GM18951 (cell line): ENCODE measurements around the gene GOLGA8B.
"Not testable (repeated sequence)": the region's sequence is repeated elsewhere in the genome, so short reads cannot be mapped to it uniquely, and the experiment has no call there.

Source experiments
- POLR2A ChIP-seq: IDR thresholded peaks from 4 replicates; pipeline ENCODE4 v1.6.1; 2011; ENCODE audit warnings: mild to moderate bottlenecking; ENCODE audit not compliant: insufficient read length, insufficient read depth; ENCODE audit errors: extremely low read depth
- in situ Hi-C: fragments of 300-500 bp; cut with MboI; formaldehyde crosslinking; loops from one replicate; pipeline ENCODE4 v1.12.0; 2022; ENCODE audit warnings: low sequenced_read_pairs, mixed read lengths, inconsistent platforms; ENCODE audit not compliant: unreplicated experiment

Gene GOLGA8B, protein sequence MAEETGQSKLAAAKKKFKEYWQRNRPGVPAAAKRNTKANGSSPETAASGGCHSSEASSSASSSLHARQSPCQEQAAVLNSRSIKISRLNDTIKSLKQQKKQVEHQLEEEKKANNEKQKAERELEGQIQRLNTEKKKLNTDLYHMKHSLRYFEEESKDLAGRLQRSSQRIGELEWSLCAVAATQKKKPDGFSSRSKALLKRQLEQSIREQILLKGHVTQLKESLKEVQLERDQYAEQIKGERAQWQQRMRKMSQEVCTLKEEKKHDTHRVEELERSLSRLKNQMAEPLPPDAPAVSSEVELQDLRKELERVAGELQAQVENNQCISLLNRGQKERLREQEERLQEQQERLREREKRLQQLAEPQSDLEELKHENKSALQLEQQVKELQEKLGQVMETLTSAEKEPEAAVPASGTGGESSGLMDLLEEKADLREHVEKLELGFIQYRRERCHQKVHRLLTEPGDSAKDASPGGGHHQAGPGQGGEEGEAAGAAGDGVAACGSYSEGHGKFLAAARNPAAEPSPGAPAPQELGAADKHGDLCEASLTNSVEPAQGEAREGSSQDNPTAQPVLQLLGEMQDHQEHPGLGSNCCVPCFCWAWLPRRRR

DNA sequence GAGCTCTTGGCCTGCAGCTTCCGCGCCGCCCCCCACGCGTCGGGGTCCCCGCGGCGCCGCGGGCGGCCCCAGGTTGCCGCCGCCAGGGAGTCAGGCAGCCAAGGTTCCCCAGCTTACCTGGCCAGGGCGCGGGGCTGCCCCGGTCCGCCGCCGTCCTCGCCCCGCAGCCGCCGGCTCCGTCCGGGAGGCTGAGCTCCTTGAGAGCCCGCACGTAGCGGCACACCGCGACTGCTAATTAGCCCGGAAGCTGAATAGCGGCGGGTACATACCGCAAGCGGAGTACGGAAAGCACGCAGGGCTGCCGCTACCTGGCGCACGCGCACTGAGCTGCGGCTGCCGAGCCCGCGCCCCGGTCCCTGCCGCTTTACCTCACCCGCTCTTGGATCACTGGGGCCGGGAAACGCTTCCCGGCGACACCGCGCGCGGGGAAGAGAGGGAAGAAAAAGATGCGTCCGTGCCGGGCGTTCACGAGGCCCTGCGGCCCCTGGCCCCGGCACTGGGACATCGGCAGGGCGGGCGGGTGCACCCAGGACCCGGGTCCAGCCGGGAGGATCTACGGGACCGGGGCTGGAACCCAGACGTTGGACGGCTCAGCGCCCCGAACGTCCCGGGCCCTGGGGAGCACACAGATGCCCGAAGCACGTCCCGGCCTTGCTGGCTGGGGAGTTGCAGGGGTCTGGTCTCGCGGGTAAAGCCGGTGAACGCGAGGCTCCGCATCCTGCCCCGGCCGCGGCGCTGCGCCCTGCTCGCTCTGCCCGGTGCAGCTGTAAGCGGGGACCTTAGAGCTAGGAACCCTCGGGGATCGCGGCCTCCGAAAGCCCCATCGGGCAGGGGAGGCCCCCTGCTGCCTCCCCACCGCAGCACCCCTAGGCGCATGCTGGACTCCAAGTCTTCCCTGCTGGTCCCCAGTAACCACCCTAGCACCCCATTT, at the start of gene GOLGA8B:
TSS of gene GOLGA8B (minus strand) at position 253 of the 931 bp plus-strand sequence. CDS start 47,739 bp downstream, outside the sequence.
- in situ Hi-C loops = loop anchor here (25.0 kb wide), 1 partner anchor 346 kb away; the partner anchor contains the start of gene EMC4
- peak; percentile 62 for TF ChIP-seq POLR2A

DNA sequence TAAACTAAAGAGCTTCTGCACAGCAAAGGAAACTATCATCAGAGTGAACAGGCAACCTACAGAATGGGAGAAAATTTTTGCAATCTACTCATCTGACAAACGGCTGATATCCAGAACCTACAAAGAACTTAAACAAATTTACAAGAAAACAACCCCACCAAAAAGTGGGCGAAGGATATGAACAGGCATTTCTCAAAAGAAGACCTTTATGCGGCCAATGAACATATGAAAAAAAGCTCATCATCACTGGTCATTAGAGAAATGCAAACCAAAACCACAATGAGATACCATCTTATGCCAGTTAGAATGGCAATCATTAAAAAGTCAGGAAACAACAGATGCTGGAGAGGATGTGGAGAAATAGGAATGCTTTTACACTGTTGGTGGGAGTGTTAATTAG, 49.7 kb upstream of the GOLGA8B start:
- in situ Hi-C loops = not testable (repeated sequence)

DNA sequence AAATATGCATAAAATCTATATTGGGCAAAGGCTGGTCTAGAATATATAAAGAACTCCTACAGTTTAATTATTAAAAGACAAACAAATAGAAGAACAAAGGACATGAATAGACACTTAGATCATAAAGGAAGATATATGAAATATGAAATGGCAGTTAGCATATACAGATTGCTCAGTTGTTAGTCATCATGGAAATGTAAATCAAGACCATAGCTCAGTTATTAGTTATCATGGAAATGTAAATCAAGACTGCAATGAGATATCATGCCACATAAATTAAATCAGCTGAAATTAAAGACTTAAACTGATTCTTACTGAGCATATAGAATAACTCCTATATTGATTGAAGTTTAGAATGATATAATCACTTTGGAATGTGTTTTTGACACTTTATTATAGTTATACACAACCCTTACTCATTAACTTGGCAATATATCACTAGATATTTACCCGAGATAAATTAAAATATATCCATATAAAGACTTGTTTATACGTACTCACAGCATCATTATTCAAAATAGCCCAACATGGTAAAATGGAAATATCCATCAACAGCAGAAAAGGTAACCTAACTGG, 45.2 kb upstream of the GOLGA8B start:
- in situ Hi-C loops = no loop called here
- no peak for TF ChIP-seq POLR2A

DNA sequence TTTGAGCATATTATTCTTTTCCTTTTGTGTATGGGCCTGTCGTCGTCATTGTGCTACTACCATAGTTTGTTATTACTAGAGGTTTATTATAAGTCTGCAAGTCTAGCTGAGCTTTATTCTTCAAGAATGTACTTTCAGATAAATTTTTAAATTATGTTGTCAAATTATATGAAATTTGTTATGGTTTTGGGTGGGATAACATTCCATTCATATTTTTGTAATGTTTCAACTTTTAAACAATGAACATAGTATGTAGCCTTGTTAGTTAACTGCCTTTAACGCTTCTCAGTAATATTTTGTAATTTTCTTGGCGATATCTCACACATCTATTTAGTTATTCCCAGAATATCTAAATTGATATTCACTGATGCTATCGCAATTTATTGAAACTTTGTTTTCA, 41.6 kb upstream of the GOLGA8B start:
- TF ChIP-seq POLR2A = no peak
- in situ Hi-C loops = no loop called here

DNA sequence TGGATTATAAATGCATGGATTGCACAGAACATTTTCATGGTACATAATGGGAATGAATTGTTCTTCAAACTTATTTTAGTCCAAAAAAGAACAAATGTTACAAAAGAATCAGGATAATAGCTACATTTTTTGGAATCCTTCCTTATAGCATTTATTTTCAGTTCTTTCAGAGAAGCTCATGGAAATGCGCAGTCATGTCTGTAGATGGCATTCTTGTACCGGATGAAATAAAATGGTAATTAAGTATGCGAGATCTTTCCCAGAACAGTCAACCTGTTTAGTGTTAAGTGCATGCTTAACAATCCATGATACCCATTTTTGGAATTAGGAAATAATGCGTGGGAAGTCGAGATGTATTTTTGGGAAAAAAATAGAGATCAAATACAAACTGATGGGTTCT, 38.2 kb upstream of the GOLGA8B start:
- no peak for TF ChIP-seq POLR2A
- in situ Hi-C loops = loop anchor here (25.0 kb wide), 1 partner anchor 291 kb away; no protein-coding TSS in a partner anchor

DNA sequence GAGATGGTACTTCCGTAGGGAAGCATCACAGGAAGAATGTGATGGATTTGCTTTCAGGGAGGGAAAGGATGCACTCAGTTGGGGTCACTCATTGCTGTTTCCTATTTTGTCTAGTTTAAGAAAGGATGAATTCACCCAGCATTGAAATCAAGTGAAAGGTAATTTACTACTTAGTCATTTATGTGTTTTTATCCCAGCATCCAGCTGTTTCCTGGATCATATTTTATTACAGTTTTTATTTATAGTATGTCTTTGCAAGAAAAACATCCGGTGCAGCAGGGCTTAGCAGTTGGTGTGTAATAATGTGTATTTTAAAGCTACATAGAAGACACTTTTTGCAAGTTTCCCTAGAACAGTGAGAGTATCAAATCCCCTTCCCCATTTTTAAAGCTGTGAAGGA, 37.4 kb upstream of the GOLGA8B start:
- in situ Hi-C loops = loop anchor here (25.0 kb wide), 1 partner anchor 291 kb away; no protein-coding TSS in a partner anchor
- no peak for TF ChIP-seq POLR2A

DNA sequence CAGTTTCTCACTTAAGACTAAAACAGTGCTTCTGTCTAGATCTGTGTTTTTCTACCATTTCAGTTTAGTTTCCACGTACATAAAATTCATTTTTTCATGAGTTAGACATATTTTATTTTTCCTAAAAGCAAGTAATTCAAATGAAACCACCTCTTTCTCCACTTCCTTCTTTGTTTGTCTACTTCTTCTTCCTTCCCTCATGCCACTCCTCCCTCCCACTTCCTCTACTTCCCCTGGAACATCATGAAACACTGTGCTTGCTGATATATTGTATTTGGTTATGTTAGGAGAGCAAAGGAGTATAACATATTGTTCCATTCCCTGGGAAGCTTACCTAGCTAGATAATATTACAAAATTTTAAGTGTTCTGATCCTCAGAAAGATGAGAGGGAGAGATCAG, 36.7 kb upstream of the GOLGA8B start:
- TF ChIP-seq POLR2A = no peak
- in situ Hi-C loops = loop anchor here (25.0 kb wide), 1 partner anchor 292 kb away; no protein-coding TSS in a partner anchor

DNA sequence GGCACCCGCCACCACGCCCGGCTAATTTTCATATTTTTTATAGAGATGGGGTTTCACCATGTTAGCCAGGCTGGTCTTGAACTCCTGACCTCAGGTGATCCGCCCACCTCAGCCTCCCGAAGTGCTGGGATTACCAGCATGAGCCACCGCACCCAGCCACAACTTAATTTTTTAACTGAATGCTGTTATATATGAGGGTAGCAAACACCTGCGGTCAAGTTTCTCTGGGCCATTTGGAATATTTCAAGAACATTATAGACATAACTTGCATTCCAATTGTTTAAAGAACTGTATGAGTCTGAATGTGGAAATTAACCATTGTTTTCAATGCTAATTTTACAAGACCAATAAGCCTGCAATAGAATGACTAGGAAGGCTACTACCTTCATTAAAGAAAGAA, 35.7 kb upstream of the GOLGA8B start:
- in situ Hi-C loops = loop anchor here (25.0 kb wide), 1 partner anchor 293 kb away; no protein-coding TSS in a partner anchor
- TF ChIP-seq POLR2A = no peak

DNA sequence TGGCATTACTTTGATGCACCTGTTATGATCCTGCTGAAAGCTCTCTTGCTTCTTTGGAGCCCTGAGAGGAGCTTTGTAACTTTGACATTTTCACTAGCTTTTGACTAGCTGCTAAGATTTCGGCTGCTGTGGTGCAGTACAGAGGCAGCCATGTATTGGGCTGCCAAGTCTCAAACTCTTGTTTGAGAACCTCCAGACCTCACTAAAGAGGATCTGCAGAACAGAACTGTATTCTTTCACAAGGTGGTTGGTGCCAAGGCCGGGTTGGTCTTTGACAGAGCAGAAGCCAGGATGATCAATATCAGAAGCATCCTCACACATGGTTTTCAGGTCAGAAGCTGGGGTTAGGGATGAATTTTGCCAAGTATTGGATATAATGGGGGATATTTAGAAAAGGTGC, 34.6 kb upstream of the GOLGA8B start:
- in situ Hi-C loops = loop anchor here (25.0 kb wide), 1 partner anchor 294 kb away; no protein-coding TSS in a partner anchor

DNA sequence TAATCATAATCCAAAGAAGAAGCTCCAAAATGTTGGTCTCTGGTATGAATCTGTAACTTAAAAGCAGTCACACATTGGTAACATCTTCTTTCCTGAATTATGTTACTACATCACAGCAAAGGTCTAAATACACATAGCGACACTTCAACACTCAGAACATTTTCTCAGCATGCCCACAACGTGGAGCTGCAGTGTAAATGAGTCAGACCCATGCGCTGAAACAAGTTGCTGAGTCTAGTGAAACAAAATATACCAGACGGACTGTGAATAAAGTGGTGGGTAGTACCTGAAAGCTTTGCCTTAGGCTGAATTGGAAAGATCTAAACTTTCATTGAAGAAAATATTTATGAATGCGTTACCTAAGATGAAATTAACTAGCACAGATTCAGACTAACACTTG, 33.2 kb upstream of the GOLGA8B start:
- in situ Hi-C loops = loop anchor here (25.0 kb wide), 1 partner anchor 296 kb away; no protein-coding TSS in a partner anchor
- TF ChIP-seq POLR2A = no peak

More for the DNA sequence above, 34.6 kb upstream of the GOLGA8B start:
- no peak for TF ChIP-seq POLR2A

DNA sequence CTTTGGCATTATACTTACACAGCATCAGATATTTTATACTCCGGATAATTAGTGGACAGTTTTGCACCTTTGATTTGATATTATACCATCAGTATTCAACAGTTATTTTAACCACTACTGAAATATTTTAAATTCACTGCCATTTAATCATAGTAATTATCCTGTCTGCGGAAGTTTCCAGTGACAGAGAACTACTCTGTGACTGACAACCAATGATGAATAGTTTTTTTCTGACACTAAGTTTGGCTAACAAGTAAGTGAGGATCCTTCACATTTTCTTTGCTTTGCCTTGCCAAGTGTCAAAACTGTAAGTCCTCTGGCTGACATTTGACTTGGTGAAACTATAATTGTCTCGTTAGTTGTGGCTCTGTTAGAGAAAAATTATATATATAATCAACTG, 30.5 kb upstream of the GOLGA8B start:
- in situ Hi-C loops = loop anchor here (25.0 kb wide), 1 partner anchor 298 kb away; no protein-coding TSS in a partner anchor

DNA sequence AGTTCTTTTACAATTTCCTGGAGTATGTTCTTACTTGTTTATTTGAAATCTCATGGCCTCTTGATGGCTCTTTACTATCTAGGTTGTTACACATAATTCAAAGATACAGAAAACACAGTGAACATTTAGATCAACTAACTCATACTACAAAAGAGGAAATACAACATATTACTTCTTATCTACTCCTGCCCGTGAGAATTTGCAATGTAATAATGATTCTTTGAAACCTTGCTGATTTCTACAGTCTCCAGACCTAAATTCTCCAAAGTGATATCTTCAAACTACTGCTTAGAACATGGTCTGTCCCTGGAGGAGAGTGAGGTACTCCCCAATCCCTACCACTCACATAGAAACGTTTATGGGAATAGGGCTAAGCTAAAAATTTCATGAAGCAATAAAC, 29.9 kb upstream of the GOLGA8B start:
- in situ Hi-C loops = loop anchor here (25.0 kb wide), 1 partner anchor 299 kb away; no protein-coding TSS in a partner anchor
- TF ChIP-seq POLR2A = no peak

More for the DNA sequence above, 30.5 kb upstream of the GOLGA8B start:
- no peak for TF ChIP-seq POLR2A
